Activated CD8-positive, alpha-beta T cell treated with anti-CD3 and anti-CD28 coated beads for 36 hours (primary cell): ENCODE data around the gene DTNBP1. TPM values are rescaled to one million over a fixed set of nuclear protein-coding genes. Genes with fewer than 3 reads are reported as not detected.
A peak's percentile ranks its signal among the peaks of the same experiment; 100 is the strongest.

Experiments
- ATAC-seq: fragments of 200-7000 bp; cut with Tn5 transposase; one replicate; pipeline ENCODE4 v1.10.0; 2021; ENCODE audit warnings: mild to moderate bottlenecking, moderate library complexity
- CTCF ChIA-PET: fragments of 350-600 bp; sonication (Branson Sonifier 250); formaldehyde crosslinking; loops from one replicate; lab custom pipeline; 2021; ENCODE audit warnings: antibody characterized with exemption; lab: Charles Lee
- POLR2A ChIA-PET: fragments of 350-600 bp; sonication (Branson Sonifier 250); formaldehyde crosslinking; loops from one replicate; lab custom pipeline; 2021; ENCODE audit warnings: antibody characterized with exemption; lab: Charles Lee
- DNase-seq: peaks from one replicate; pipeline ENCODE4 v3.0.0-alpha.2; 2020
- H3K27ac Mint-ChIP-seq: one replicate; pipeline ENCODE4 v1.8.0; 2021; ENCODE audit warnings: mild to moderate bottlenecking, mixed read lengths
- H3K27me3 Mint-ChIP-seq: one replicate; pipeline ENCODE4 v1.8.0; 2021; ENCODE audit warnings: mixed read lengths
- H3K36me3 Mint-ChIP-seq: one replicate; pipeline ENCODE4 v1.8.0; 2021; ENCODE audit warnings: low read depth, mixed read lengths
- H3K4me1 Mint-ChIP-seq: one replicate; pipeline ENCODE4 v1.8.0; 2021; ENCODE audit warnings: low read depth, mixed read lengths
- H3K4me3 Mint-ChIP-seq: one replicate; pipeline ENCODE4 v1.8.0; 2021; ENCODE audit warnings: mild to moderate bottlenecking, moderate library complexity, mixed read lengths
- H3K9me3 Mint-ChIP-seq: one replicate; pipeline ENCODE4 v1.8.0; 2021; ENCODE audit warnings: mixed read lengths
- CTCF ChIP-seq: fragments of 200-600 bp; IDR thresholded peaks from one replicate; pipeline ENCODE4 v1.8.0; 2022; ENCODE audit warnings: antibody characterized with exemption, mild to moderate bottlenecking
- intact Hi-C: fragments of 100-400 bp; cut with micrococcal nuclease; formaldehyde crosslinking; loops from one replicate; pipeline ENCODE4 v1.10.0; 2022
- total RNA-seq, 2 experiments: library from RNA; stranded (reverse); gene quantifications; one replicate each; pipeline ENCODE4 v1.2.3, GENCODE V29; 2021

Gene DTNBP1
- 10 to 100 TPM; 12.6 to 14.6 TPM for total RNA-seq

GRCh38 chr6:15662326-15663129, at the start of gene DTNBP1:
Gene DTNBP1, minus strand, starts transcription at chr6:15663028. Its CDS starts 159 bp downstream, at chr6:15662869.
- DNase-seq (peak; percentile 79), ATAC-seq (peak; percentile 89)
- Mint-ChIP-seq H3K4me3 (peak within 1 kb of the TSS; percentile 79), H3K27me3 (peaks cover 2% of the 10 kb centered on the region), H3K36me3 (peaks cover 11% of the 10 kb centered on the region), H3K4me1 (peaks cover 28% of the 10 kb centered on the region), H3K27ac (peak within 1 kb of the TSS; percentile 64), H3K9me3 (no peaks in the 10 kb centered on the region)
- ChIA-PET POLR2A (interaction anchor here (0.8 to 1.2 kb wide), 2 partner anchors 10 to 19 kb away, joined by 3 to 7 read pairs; no protein-coding TSS in a partner anchor), CTCF (interaction anchor here (1.2 to 1.3 kb wide), 2 partner anchors 11 to 38 kb away, joined by 6 read pairs; no protein-coding TSS in a partner anchor)
- TF ChIP-seq CTCF, result no peak
- intact Hi-C loops, result no loop called here

GRCh38 chr6:15709651-15710269, 46.9 kb upstream of the DTNBP1 start:
- ChIA-PET POLR2A (no interaction called here), CTCF (no interaction called here)
- no peak overlapping the region for H3K4me3 Mint-ChIP-seq
- no peak for TF ChIP-seq CTCF
- H3K27ac Mint-ChIP-seq, result no peak overlapping the region
- H3K9me3 Mint-ChIP-seq, result no peaks in the 10 kb centered on the region
- ATAC-seq (no peak), DNase-seq (no peak)
- H3K4me1 Mint-ChIP-seq, result peaks cover 5% of the 10 kb centered on the region
- intact Hi-C loops, result no loop called here
- H3K36me3 Mint-ChIP-seq, result no peaks in the 10 kb centered on the region
- peaks cover 3% of the 10 kb centered on the region for H3K27me3 Mint-ChIP-seq

- Mint-ChIP-seq H3K4me1 (no peaks in the 10 kb centered on the region), H3K4me3 (no peak overlapping the region), H3K9me3 (peaks cover 6% of the 10 kb centered on the region), H3K27ac (no peak overlapping the region), H3K27me3 (peaks cover 8% of the 10 kb centered on the region), H3K36me3 (peaks cover 5% of the 10 kb centered on the region)
- TF ChIP-seq CTCF, result no peak
- DNase-seq (no peak), ATAC-seq (no peak)
- POLR2A ChIA-PET, result no interaction called here
- intact Hi-C loops, result no loop called here
- CTCF ChIA-PET, result interaction anchor here (1.0 kb wide), 1 partner anchor 17 kb away, joined by 4 read pairs; no protein-coding TSS in a partner anchor
These were observed 45.4 kb upstream of the DTNBP1 start for GRCh38 chr6:15708231-15708630.

- DNase-seq, result no peak
- intact Hi-C loops, result no loop called here
- peaks cover 5% of the 10 kb centered on the region for H3K36me3 Mint-ChIP-seq
- H3K27me3 Mint-ChIP-seq, result peaks cover 11% of the 10 kb centered on the region
- H3K9me3 Mint-ChIP-seq, result peaks cover 6% of the 10 kb centered on the region
- TF ChIP-seq CTCF, result no peak
- H3K4me3 Mint-ChIP-seq, result no peak overlapping the region
- H3K27ac Mint-ChIP-seq, result no peak overlapping the region
- CTCF ChIA-PET, result interaction anchor here (1.0 kb wide), 1 partner anchor 14 kb away, joined by 4 read pairs; no protein-coding TSS in a partner anchor
- POLR2A ChIA-PET, result no interaction called here
- no peaks in the 10 kb centered on the region for H3K4me1 Mint-ChIP-seq
- no peak for ATAC-seq
These were observed 43.2 kb upstream of the DTNBP1 start for GRCh38 chr6:15705981-15706380.

GRCh38 chr6:15698471-15698870, 35.6 kb upstream of the DTNBP1 start:
- no peak for TF ChIP-seq CTCF
- Mint-ChIP-seq H3K36me3 (peaks cover 1% of the 10 kb centered on the region), H3K4me3 (no peak overlapping the region), H3K4me1 (no peaks in the 10 kb centered on the region), H3K27me3 (peaks cover 9% of the 10 kb centered on the region), H3K27ac (no peak overlapping the region), H3K9me3 (peaks cover 1% of the 10 kb centered on the region)
- intact Hi-C loops, result no loop called here
- CTCF ChIA-PET, result no interaction called here
- POLR2A ChIA-PET, result no interaction called here
- DNase-seq, result no peak
- no peak for ATAC-seq
